Esophagus muscularis mucosa (tissue), 4 donors: ENCODE data around the gene UPF2. TPM values are rescaled to one million over a fixed set of nuclear protein-coding genes. Genes with fewer than 3 reads are reported as not detected.

Source experiments
- DNase-seq: peaks from one replicate; pipeline ENCODE4 v3.0.0-alpha.2; 2017; ENCODE audit errors: extremely low spot score
- H3K27ac ChIP-seq, 4 donors: fragments of 200-600 bp; sonication (generic); replicated peaks in 1 of 4; 1 replicate in 3 of 4; 2 replicates in 1 of 4; pipeline ENCODE4 v1.5.1; 2016 to 2019; ENCODE audit warnings: mild to moderate bottlenecking in 1 of 4
- H3K27me3 ChIP-seq, 4 donors: fragments of 200-600 bp; sonication (generic); one replicate each; pipeline versions ENCODE4 v1.5.1 to v1.6.0; 2016 to 2019
- H3K36me3 ChIP-seq, 4 donors: fragments of 200-600 bp; sonication (generic); one replicate each; pipeline ENCODE4 v1.5.1; 2016 to 2019
- H3K4me1 ChIP-seq, 4 donors: fragments of 200-600 bp; sonication (generic); one replicate each; pipeline ENCODE4 v1.5.1; 2016 to 2019
- H3K4me3 ChIP-seq, 4 donors: fragments of 200-600 bp; sonication (generic); 1 replicate in 2 of 4; 2 replicates in 2 of 4; pipeline ENCODE4 v1.5.1; 2016 to 2019; ENCODE audit warnings: mild to moderate bottlenecking in 4 of 4, moderate library complexity in 1 of 4
- H3K9me3 ChIP-seq, 4 donors: fragments of 200-600 bp; sonication (generic); 1 replicate in 3 of 4; 2 replicates in 1 of 4; pipeline ENCODE4 v1.5.1; 2016 to 2019
- EP300 ChIP-seq: sonication (generic); formaldehyde crosslinking; IDR thresholded peaks from one replicate; pipeline ENCODE4 v1.6.1; 2017; ENCODE audit warnings: antibody characterized with exemption
- POLR2A ChIP-seq: fragments of 450-650 bp; IDR thresholded peaks from one replicate; pipeline ENCODE4 v1.6.1; 2017; ENCODE audit warnings: antibody characterized with exemption, moderate library complexity, mild to moderate bottlenecking, low read depth
- POLR2AphosphoS5 ChIP-seq, 2 donors: sonication (generic); formaldehyde crosslinking; IDR thresholded peaks; one replicate each; pipeline ENCODE4 v1.6.1; 2017; ENCODE audit warnings: antibody characterized with exemption in 2 of 2
- WGBS: methylation state at CpG from one replicate; pipeline ENCODE4 v1.1.5; 2018; 5-methylcytosine and 5-hydroxymethylcytosine counted together
- intact Hi-C: fragments of 100-400 bp; cut with DNase I; formaldehyde crosslinking; loops from one replicate; pipeline ENCODE4 v1.15.1; 2023
- total RNA-seq, 4 donors: library from RNA; depleted of rRNA; stranded (reverse); fragments of >200 nt; gene quantifications; one replicate each; pipeline versions ENCODE4 v1.1.0 to v1.2.1, GENCODE V29; 2016
- TF ChIP-seq, protein P1 (sequence below), 3 experiments: fragments of 200-600 bp in 2 of 3; fragments of 450-650 bp in 1 of 3; sonication (generic) in 2 of 3; IDR thresholded peaks; one replicate each; pipeline ENCODE4 v1.5.1; 2017 to 2019; ENCODE audit warnings: antibody characterized with exemption in 3 of 3, mild to moderate bottlenecking in 2 of 3, moderate library complexity in 1 of 3

Gene UPF2
- total RNA-seq, 4 donors from 2014 or later: 26.0 to 38.6 (median 28.0) TPM

DNA sequence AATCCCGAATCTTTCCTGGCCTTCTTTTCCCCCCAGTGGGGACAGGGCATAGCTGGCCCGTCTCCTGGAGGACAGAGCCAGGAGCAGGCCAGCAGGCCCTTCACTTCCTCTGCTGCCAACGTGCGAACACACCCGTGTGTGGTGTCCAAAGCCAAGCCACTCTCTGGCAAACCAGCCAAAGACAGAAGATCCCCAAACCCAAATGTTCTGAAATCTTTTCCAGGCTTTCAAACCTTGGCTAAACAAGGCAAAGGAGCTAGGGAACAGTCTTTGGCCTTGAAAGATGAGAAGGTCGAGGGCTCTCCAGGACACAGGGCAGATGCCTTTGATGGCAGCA, 156.5 kb downstream of the UPF2 start:
- intact Hi-C loops: no loop called here

DNA sequence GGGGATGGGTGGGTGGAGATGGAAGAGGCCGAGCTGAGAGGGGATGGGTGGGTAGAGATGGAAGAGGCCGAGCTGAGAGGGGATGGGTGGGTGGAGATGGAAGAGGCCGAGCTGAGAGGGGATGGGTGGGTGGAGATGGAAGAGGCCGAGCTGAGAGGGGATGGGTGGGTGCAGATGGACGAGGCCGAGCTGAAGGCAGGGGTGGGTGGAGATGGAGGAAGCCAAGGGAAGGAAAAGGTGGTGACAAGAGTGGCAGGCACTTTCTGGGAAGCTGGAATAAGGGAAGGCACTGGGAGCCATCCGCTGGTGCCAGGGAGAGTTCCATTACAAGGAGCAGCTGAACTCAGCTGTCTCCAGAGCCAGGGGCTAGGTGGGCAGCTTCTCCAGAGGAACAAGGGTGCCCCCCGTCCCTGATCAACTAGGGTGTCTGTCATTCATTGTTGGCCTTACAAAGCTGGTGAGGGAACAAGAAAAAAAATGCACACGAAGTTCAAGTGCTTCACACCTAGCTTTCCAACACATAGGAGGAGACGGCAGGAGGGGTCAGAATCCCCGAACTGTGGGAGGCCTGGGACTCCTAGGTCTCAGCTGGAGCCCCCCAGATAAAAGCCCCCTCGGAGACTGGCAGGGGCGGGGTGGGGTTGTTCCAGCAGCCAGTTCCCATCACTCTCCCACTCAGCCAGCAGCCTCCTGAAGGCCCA, 157.0 kb downstream of the UPF2 start:
- H3K4me1 ChIP-seq: no peaks in the 10 kb centered on the region
- no peaks in the 10 kb centered on the region for H3K36me3 ChIP-seq
- H3K9me3 ChIP-seq: no peaks in the 10 kb centered on the region
- H3K4me3 ChIP-seq: no peak overlapping the region
- DNase-seq: no peak
- no peak overlapping the region for H3K27ac ChIP-seq
- intact Hi-C loops: no loop called here
- TF ChIP-seq POLR2AphosphoS5 (IDR thresholded peaks at IDR 0.05) (no peak), POLR2A (no peak), EP300 (no peak)
- TF ChIP-seq, protein P1, sequence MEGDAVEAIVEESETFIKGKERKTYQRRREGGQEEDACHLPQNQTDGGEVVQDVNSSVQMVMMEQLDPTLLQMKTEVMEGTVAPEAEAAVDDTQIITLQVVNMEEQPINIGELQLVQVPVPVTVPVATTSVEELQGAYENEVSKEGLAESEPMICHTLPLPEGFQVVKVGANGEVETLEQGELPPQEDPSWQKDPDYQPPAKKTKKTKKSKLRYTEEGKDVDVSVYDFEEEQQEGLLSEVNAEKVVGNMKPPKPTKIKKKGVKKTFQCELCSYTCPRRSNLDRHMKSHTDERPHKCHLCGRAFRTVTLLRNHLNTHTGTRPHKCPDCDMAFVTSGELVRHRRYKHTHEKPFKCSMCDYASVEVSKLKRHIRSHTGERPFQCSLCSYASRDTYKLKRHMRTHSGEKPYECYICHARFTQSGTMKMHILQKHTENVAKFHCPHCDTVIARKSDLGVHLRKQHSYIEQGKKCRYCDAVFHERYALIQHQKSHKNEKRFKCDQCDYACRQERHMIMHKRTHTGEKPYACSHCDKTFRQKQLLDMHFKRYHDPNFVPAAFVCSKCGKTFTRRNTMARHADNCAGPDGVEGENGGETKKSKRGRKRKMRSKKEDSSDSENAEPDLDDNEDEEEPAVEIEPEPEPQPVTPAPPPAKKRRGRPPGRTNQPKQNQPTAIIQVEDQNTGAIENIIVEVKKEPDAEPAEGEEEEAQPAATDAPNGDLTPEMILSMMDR (IDR thresholded peaks at IDR 0.05): no peak
- 87% methylated on average over 12 of the region's 13 CpGs for WGBS
- H3K27me3 ChIP-seq: no peaks in the 10 kb centered on the region

More for the DNA sequence above, 156.5 kb downstream of the UPF2 start:
- H3K27me3 ChIP-seq: no peaks in the 10 kb centered on the region
- no peak overlapping the region for H3K4me3 ChIP-seq
- H3K4me1 ChIP-seq: no peaks in the 10 kb centered on the region
- no peaks in the 10 kb centered on the region for H3K9me3 ChIP-seq
- DNase-seq: no peak
- H3K36me3 ChIP-seq: no peaks in the 10 kb centered on the region
- TF ChIP-seq, protein P1 (IDR thresholded peaks at IDR 0.05): no peak
- TF ChIP-seq EP300 (no peak), POLR2AphosphoS5 (IDR thresholded peaks at IDR 0.05) (no peak), POLR2A (no peak)
- WGBS: 83% methylated on average over 6 of the region's 6 CpGs
- H3K27ac ChIP-seq: no peak overlapping the region

DNA sequence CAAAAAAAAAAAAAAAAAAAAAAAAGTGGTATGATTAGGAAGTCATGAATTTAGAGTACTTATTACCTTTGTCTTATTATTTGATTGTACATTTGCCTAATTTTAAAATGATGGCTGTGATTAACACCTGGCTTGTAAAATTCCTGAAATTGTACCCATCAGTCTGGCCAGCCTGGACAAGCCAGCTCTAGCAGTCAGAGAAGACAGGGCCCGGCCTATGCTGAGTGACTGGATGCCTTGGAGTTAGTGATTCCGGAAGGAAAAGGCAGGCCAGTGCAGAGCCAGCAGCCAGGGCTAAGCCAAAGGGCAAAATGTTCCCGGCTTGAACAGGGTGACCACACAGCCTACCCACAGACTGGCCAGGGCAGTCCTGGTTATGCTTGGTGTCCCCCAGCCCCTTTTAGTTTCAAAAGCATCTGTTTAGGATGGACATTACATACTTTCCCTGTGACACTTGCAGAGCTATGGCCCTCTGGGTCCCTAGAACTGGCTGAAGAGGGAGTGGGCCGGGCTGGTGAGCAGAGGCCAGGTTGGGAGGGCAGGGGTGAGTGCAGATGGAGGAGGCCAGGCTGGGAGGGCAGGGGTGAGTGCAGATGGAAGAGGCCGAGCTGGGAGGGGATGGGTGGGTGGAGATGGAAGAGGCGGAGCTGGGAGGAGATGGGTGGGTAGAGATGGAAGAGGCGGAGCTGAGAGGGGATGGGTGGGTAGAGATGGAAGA, 157.7 kb downstream of the UPF2 start:
- H3K36me3 ChIP-seq: no peaks in the 10 kb centered on the region
- DNase-seq: no peak
- no peaks in the 10 kb centered on the region for H3K27me3 ChIP-seq
- WGBS: 80% methylated on average over 7 of the region's 7 CpGs
- no peak overlapping the region for H3K4me3 ChIP-seq
- no peaks in the 10 kb centered on the region for H3K4me1 ChIP-seq
- intact Hi-C loops: no loop called here
- H3K9me3 ChIP-seq: no peaks in the 10 kb centered on the region
- TF ChIP-seq POLR2AphosphoS5 (IDR thresholded peaks at IDR 0.05) (no peak), EP300 (no peak), POLR2A (no peak)
- TF ChIP-seq, protein P1 (IDR thresholded peaks at IDR 0.05): no peak
- H3K27ac ChIP-seq: no peak overlapping the region

DNA sequence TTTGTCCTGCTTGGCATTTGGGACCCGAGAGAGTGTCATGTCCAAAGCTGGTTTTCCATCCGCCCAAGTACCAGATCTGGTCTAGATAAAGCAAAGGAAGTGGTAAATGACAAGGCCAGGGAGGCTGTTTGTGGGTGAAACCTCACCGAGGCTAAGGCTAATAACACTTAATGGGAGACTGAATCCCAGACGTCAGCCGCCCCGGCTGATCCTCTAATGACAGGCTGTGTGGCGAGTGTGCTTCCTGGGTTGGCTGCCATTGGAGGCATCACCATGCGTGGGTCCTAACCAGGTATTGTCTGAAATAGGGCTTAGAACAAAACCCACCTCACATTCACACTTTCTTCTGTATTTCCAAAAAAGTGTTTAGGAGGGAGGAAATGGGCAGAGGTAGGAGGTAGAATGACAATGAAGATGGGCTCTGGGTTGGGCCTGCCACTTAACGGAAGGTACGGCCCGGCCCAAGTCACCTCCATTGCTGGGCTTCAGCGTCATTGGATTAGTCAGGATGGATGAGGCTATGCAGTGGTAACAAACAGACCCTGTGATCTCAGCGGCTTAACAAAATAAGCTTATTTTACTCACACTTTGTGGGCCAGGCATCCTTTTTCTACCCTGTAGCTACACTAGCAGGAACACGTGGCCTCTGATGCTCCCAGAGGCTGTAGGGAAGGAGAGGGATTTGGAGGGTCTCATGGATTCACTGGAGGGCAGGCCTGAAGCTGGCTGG, 159.8 kb downstream of the UPF2 start:
- no peaks in the 10 kb centered on the region for H3K36me3 ChIP-seq
- no peak overlapping the region for H3K27ac ChIP-seq
- no peak for DNase-seq
- intact Hi-C loops: no loop called here
- H3K9me3 ChIP-seq: no peaks in the 10 kb centered on the region
- no peak for TF ChIP-seq EP300
- TF ChIP-seq POLR2A: no peak
- TF ChIP-seq, protein P1 (IDR thresholded peaks at IDR 0.05): no peak
- TF ChIP-seq POLR2AphosphoS5 (IDR thresholded peaks at IDR 0.05): no peak
- WGBS: 92% methylated on average over 14 of the region's 14 CpGs
- no peaks in the 10 kb centered on the region for H3K4me1 ChIP-seq
- H3K27me3 ChIP-seq: no peaks in the 10 kb centered on the region
- no peak overlapping the region for H3K4me3 ChIP-seq
